Left ventricle myocardium inferior (tissue), 1 donor: ENCODE data around the gene CALU. TPM values are rescaled to one million over a fixed set of nuclear protein-coding genes. Genes with fewer than 3 reads are reported as not detected.

Experiments
- DNase-seq: peaks from one replicate; pipeline ENCODE4 v3.0.0-alpha.2; 2020
- H3K27ac ChIP-seq: fragments of 200-600 bp; replicated peaks from 2 replicates; pipeline ENCODE4 v1.8.0; 2021
- H3K27me3 ChIP-seq: fragments of 200-600 bp; 2 replicates; pipeline ENCODE4 v1.8.0; 2021; ENCODE audit warnings: low read depth
- H3K36me3 ChIP-seq: fragments of 200-600 bp; 2 replicates; pipeline ENCODE4 v1.8.0; 2021
- H3K4me1 ChIP-seq: fragments of 200-600 bp; 2 replicates; pipeline ENCODE4 v1.8.0; 2021
- H3K4me3 ChIP-seq: fragments of 200-600 bp; 2 replicates; pipeline ENCODE4 v1.8.0; 2021; ENCODE audit warnings: mild to moderate bottlenecking, moderate library complexity
- H3K9me3 ChIP-seq: fragments of 200-600 bp; replicated peaks from 2 replicates; pipeline ENCODE4 v1.8.0; 2021
- CTCF ChIP-seq: fragments of 200-600 bp; IDR thresholded peaks from 2 replicates; pipeline ENCODE4 v1.8.0; 2021; ENCODE audit warnings: antibody characterized with exemption, mild to moderate bottlenecking, borderline replicate concordance
- intact Hi-C: fragments of 100-400 bp; cut with micrococcal nuclease; formaldehyde crosslinking; loops from one replicate; pipeline ENCODE4 v1.11.0; 2022
- total RNA-seq: library from RNA; stranded (reverse); fragmentation: NEBNext Ultra II Directional; extraction: Animal tissue kit (Norgen Biotek cat#: 25700); gene quantifications from one replicate; pipeline ENCODE4 v1.2.1, GENCODE V29; 2021
- donor health status: DM: no; HTN: yes; CAD: no; lungs with severe emphysema.

Gene CALU
- total RNA-seq, 1 donor from 2014 or later: 236 TPM

GRCh38 chr7:128705891-128706333, 33.2 kb upstream of the CALU start:
- Histone ChIP-seq H3K4me1 (no peaks in the 10 kb centered on the region), H3K27ac (no peak overlapping the region), H3K36me3 (no peaks in the 10 kb centered on the region), H3K9me3 (no peaks in the 10 kb centered on the region), H3K4me3 (no peak overlapping the region), H3K27me3 (peaks cover under 1% of the 10 kb centered on the region)
- DNase-seq: no peak
- intact Hi-C loops: no loop called here
- no peak for TF ChIP-seq CTCF

- Histone ChIP-seq H3K4me3 (no peak overlapping the region), H3K9me3 (no peaks in the 10 kb centered on the region), H3K27me3 (no peaks in the 10 kb centered on the region), H3K36me3 (no peaks in the 10 kb centered on the region), H3K4me1 (no peaks in the 10 kb centered on the region), H3K27ac (no peak overlapping the region)
- DNase-seq: no peak
- no peak for TF ChIP-seq CTCF
- intact Hi-C loops: no loop called here
Measured at GRCh38 chr7:128707752-128708151, 31.4 kb upstream of the CALU start.

GRCh38 chr7:128708235-128708634, 30.9 kb upstream of the CALU start:
- intact Hi-C loops: no loop called here

GRCh38 chr7:128708824-128709223, 30.3 kb upstream of the CALU start:
- intact Hi-C loops: no loop called here
- Histone ChIP-seq H3K27ac (no peak overlapping the region), H3K27me3 (no peaks in the 10 kb centered on the region), H3K4me1 (no peaks in the 10 kb centered on the region), H3K4me3 (no peak overlapping the region), H3K36me3 (no peaks in the 10 kb centered on the region), H3K9me3 (no peaks in the 10 kb centered on the region)
- no peak for DNase-seq
- TF ChIP-seq CTCF: no peak

More at GRCh38 chr7:128708235-128708634, 30.9 kb upstream of the CALU start:
- Histone ChIP-seq H3K27ac (no peak overlapping the region), H3K36me3 (no peaks in the 10 kb centered on the region), H3K9me3 (no peaks in the 10 kb centered on the region), H3K27me3 (no peaks in the 10 kb centered on the region), H3K4me3 (no peak overlapping the region), H3K4me1 (no peaks in the 10 kb centered on the region)
- TF ChIP-seq CTCF: no peak
- DNase-seq: no peak

GRCh38 chr7:128710481-128710880, 28.7 kb upstream of the CALU start:
- H3K4me3 ChIP-seq: no peak overlapping the region
- no peaks in the 10 kb centered on the region for H3K27me3 ChIP-seq
- TF ChIP-seq CTCF: no peak
- peaks cover 5% of the 10 kb centered on the region for H3K4me1 ChIP-seq
- no peaks in the 10 kb centered on the region for H3K9me3 ChIP-seq
- intact Hi-C loops: no loop called here
- H3K36me3 ChIP-seq: no peaks in the 10 kb centered on the region
- no peak for DNase-seq
- H3K27ac ChIP-seq: no peak overlapping the region

GRCh38 chr7:128713794-128714193, 25.4 kb upstream of the CALU start:
- DNase-seq: no peak
- intact Hi-C loops: no loop called here
- TF ChIP-seq CTCF: no peak
- H3K36me3 ChIP-seq: no peaks in the 10 kb centered on the region
- H3K27ac ChIP-seq: no peak overlapping the region
- no peaks in the 10 kb centered on the region for H3K9me3 ChIP-seq
- H3K4me3 ChIP-seq: no peak overlapping the region
- no peaks in the 10 kb centered on the region for H3K27me3 ChIP-seq
- H3K4me1 ChIP-seq: peaks cover 5% of the 10 kb centered on the region
